ENCODE data around the gene BTNL8.
A peak's percentile ranks its signal among the peaks of the same experiment; 100 is the strongest.

BTNL8 gene

GRCh38 chr5:180932660-180933059 is 33.7 kb downstream of the BTNL8 start:
- H3K27ac ChIP-seq = no peak overlapping the region

GRCh38 chr5:180935203-180935602 is 36.2 kb downstream of the BTNL8 start:
- Histone ChIP-seq H3K4me3 (no peak overlapping the region), H3K27ac (no peak overlapping the region)

More at GRCh38 chr5:180932660-180933059, 33.7 kb downstream of the BTNL8 start:
- no peak overlapping the region for H3K4me3 ChIP-seq

GRCh38 chr5:180938294-180938693 is 39.3 kb downstream of the BTNL8 start:
- Histone ChIP-seq H3K27ac (no peak overlapping the region), H3K4me3 (no peak overlapping the region)

GRCh38 chr5:180950291-180950949 is 51.5 kb downstream of the BTNL8 start:
- Histone ChIP-seq H3K27ac (no peak overlapping the region), H3K4me3 (no peak overlapping the region)

- H3K27ac ChIP-seq = no peak overlapping the region
- H3K4me3 ChIP-seq = no peak overlapping the region
Observed at GRCh38 chr5:180959661-180960060, 60.7 kb downstream of the BTNL8 start.

GRCh38 chr5:180960209-180960608 is 61.2 kb downstream of the BTNL8 start:
- Histone ChIP-seq H3K27ac (no peak overlapping the region), H3K4me3 (no peak overlapping the region)

GRCh38 chr5:180969406-180969805 is 70.4 kb downstream of the BTNL8 start:
- no peak overlapping the region for H3K27ac ChIP-seq
- H3K4me3 ChIP-seq = no peak overlapping the region

- Histone ChIP-seq H3K27ac (no peak overlapping the region), H3K4me3 (no peak overlapping the region)
Observed at GRCh38 chr5:180970336-180970735, 71.4 kb downstream of the BTNL8 start.

- Histone ChIP-seq H3K4me3 (no peak overlapping the region), H3K27ac (no peak overlapping the region)
Observed at GRCh38 chr5:180970875-180971274, 71.9 kb downstream of the BTNL8 start.

GRCh38 chr5:180974612-180975315 is 75.8 kb downstream of the BTNL8 start:
- H3K27ac ChIP-seq = no peak overlapping the region
- H3K4me3 ChIP-seq = no peak overlapping the region

- no peak overlapping the region for H3K4me3 ChIP-seq
- no peak overlapping the region for H3K27ac ChIP-seq
Observed at GRCh38 chr5:180975338-180975737, 76.4 kb downstream of the BTNL8 start.

GRCh38 chr5:180976518-180976917 is 77.6 kb downstream of the BTNL8 start:
- H3K4me3 ChIP-seq = no peak overlapping the region
- H3K27ac ChIP-seq = no peak overlapping the region

- Histone ChIP-seq H3K4me3 (no peak overlapping the region), H3K27ac (no peak overlapping the region)
Observed at GRCh38 chr5:180977852-180978251, 78.9 kb downstream of the BTNL8 start.

- peak overlapping the region in 3 of 21 experiments; percentile 9 to 38 (median 11) for H3K27ac ChIP-seq
- no peak overlapping the region for H3K4me3 ChIP-seq
Observed at GRCh38 chr5:180982008-180982741, 83.2 kb downstream of the BTNL8 start.

- Histone ChIP-seq H3K4me3 (no peak overlapping the region), H3K27ac (no peak overlapping the region)
Observed at GRCh38 chr5:180988016-180988415, 89.1 kb downstream of the BTNL8 start.

GRCh38 chr5:180988592-180988991 is 89.6 kb downstream of the BTNL8 start, which contains the start of gene BTNL3:
BTNL3 (plus strand) TSS chr5:180988846; CDS start chr5:180989029, 183 bp downstream.
- no peak within 1 kb of the TSS for H3K4me3 ChIP-seq
- H3K27ac ChIP-seq = no peak within 1 kb of the TSS

GRCh38 chr5:180990086-180990881 is 91.3 kb downstream of the BTNL8 start:
- H3K27ac ChIP-seq = no peak overlapping the region
- no peak overlapping the region for H3K4me3 ChIP-seq

GRCh38 chr5:180990882-180991242 is 91.9 kb downstream of the BTNL8 start:
- Histone ChIP-seq H3K27ac (no peak overlapping the region), H3K4me3 (no peak overlapping the region)

All from skin epidermis (tissue), 12 donors.